Measurements from ENCODE around the gene RPS26. TPM values are rescaled to one million over a fixed set of nuclear protein-coding genes. Genes with fewer than 3 reads are reported as not detected.

Gene RPS26
- total and polyA plus RNA-seq, 9 of the 15 experiments (the other 6 are each of a cell fraction or from before 2014, with no cell fraction given): 70.2 to 1,589 (median 852) TPM

GRCh38 chr12:56078931-56079722 lies 37.4 kb downstream of the RPS26 start (continued):
- no peak for TF ChIP-seq TFE3 (CRISPR knock-in tag; IDR thresholded peaks at IDR 0.05)
- no peak for TF ChIP-seq ZNF217 (CRISPR knock-in tag; IDR thresholded peaks at IDR 0.05)
- no peak for TF ChIP-seq PHF20 (IDR thresholded peaks at IDR 0.05; ENCODE audit: partially characterized antibody)

DNA sequence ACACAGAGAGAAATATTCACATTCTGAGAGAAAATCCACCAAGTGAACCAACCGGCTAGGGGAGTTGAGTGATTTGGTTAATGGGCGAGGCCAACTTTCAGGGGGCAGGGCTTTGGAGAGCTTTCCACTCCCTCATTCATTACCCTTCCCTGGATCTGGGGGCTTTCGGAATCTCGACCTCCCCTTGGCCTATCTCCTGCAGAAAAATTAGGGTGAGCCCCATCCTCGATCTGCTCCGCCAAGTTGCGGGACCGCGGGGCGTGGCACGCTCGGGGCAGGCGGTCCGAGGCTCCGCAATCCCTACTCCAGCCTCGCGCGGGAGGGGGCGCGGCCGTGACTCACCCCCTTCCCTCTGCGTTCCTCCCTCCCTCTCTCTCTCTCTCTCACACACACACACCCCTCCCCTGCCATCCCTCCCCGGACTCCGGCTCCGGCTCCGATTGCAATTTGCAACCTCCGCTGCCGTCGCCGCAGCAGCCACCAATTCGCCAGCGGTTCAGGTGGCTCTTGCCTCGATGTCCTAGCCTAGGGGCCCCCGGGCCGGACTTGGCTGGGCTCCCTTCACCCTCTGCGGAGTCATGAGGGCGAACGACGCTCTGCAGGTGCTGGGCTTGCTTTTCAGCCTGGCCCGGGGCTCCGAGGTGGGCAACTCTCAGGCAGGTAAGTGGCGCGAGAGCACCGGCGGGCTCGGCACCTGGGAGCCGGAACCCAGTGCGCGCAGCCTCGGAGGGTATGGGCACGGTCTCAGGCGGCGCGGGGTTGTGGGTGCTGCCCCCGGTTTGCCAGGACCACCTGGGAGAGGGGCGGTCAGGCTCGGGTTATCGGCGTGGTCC lies 38.2 kb downstream of the RPS26 start, which contains the start of gene ERBB3:
Gene ERBB3, plus strand, starts transcription at position 443 of the 833 bp plus-strand sequence. Its CDS starts 136 bp downstream, at position 579.
- no peaks in the 10 kb centered on the region for H3K79me2 ChIP-seq (ENCODE audit: control insufficient read depth, insufficient read depth, low read length)
- 1% methylated on average over 57 of the region's 59 CpGs for WGBS (ENCODE audit: insufficient coverage, low coverage, missing lambda C conversion rate)
- ATAC-seq (peak; percentile 91), DNase-seq (ENCODE audit: extremely low read depth in 1 of 4, low spot score in 3 of 4) (peak; percentile 90 to 94 (median 94)), FAIRE-seq (peak; percentile 73)
- intact Hi-C loops (cut with micrococcal nuclease) (no loop called here), in situ Hi-C loops (cut with MboI) (no loop called here)
- peak within 1 kb of the TSS; percentile 89 for H3K4me2 ChIP-seq (ENCODE audit: insufficient read depth, low read length)
- H3K9ac ChIP-seq (ENCODE audit: insufficient read depth in 1 of 2, low read depth in 2 of 2, low read length in 2 of 2): peak within 1 kb of the TSS; percentile 48 to 90
- H3K9me3 ChIP-seq (replicated peaks; ENCODE audit: control insufficient read depth, insufficient read depth, low read depth, low read length): no peaks in the 10 kb centered on the region
- ChIA-PET CTCF (ENCODE audit: low intra/inter-chr PET ratio) (interaction anchor here (0.6 kb wide), 1 partner anchor 32 kb away, joined by 4 read pairs; no protein-coding TSS in a partner anchor), POLR2A (interaction anchor here (0.6 to 1.8 kb wide), 7 partner anchors 12 to 78 kb away, joined by 3 to 10 read pairs (median 4); partner anchors contain the start of genes MYL6 and PA2G4)
- peak within 1 kb of the TSS; percentile 51 for H3K4me3 ChIP-seq
- H2AFZ ChIP-seq (ENCODE audit: low read depth, low read length): peak within 1 kb of the TSS; percentile 84
- H4K20me1 ChIP-seq (replicated peaks; ENCODE audit: control insufficient read depth, insufficient read depth, low read length): no peaks in the 10 kb centered on the region
- H3K36me3 ChIP-seq (ENCODE audit: control insufficient read depth, insufficient read depth, low read length): no peaks in the 10 kb centered on the region
- H3K27ac ChIP-seq (ENCODE audit: extremely low read depth, low read depth, low read length): no peak within 1 kb of the TSS
- H3K9me1 ChIP-seq (ENCODE audit: control insufficient read depth, insufficient read depth, low read length): no peaks in the 10 kb centered on the region
- TSS peak; percentile 54 for BruUV-seq (replicated peaks)
- peaks cover 32 to 40% of the 10 kb centered on the region in 2 experiments for H3K4me1 ChIP-seq (replicated peaks in 1 of 2; ENCODE audit: control insufficient read depth in 2 of 2, insufficient read depth in 2 of 2, low read length in 2 of 2)
- H3K27me3 ChIP-seq (ENCODE audit: control insufficient read depth in 2 of 2, insufficient read depth in 2 of 2, low read length in 2 of 2): no peaks in the 10 kb centered on the region; a peak in 1 of 5 replicates
- TF ChIP-seq ZNF668 (CRISPR knock-in tag; IDR thresholded peaks at IDR 0.05) (no peak), FOXJ3 (CRISPR knock-in tag; IDR thresholded peaks at IDR 0.05) (no peak), HDAC3 (IDR thresholded peaks at IDR 0.05; ENCODE audit: borderline replicate concordance, partially characterized antibody) (no peak), ZZZ3 (IDR thresholded peaks at IDR 0.05) (no peak), PHF8 (IDR thresholded peaks at IDR 0.05; ENCODE audit: borderline replicate concordance, low read length) (peak; percentile 37; the same call in 1 of the 2 replicates), ZNF3 (CRISPR knock-in tag; IDR thresholded peaks at IDR 0.05) (no peak), RBM14 (IDR thresholded peaks at IDR 0.05; ENCODE audit: borderline replicate concordance, insufficient read depth, low read depth, low read length) (no peak), KDM5B (IDR thresholded peaks at IDR 0.05; ENCODE audit: insufficient replicate concordance, low read depth, low read length) (peak; percentile 16), BACH1 (tag; IDR thresholded peaks at IDR 0.05) (no peak), TAF9B (IDR thresholded peaks at IDR 0.05; ENCODE audit: partially characterized antibody) (no peak), ZNF282 (CRISPR knock-in tag; IDR thresholded peaks at IDR 0.05) (peak; percentile 49; the same call in 1 of the 2 replicates), SNRNP70 (optimal IDR thresholded peaks at IDR 0.05; ENCODE audit: low read depth, low read length) (no peak)
